ENCODE measurements around the gene SLC35D3. TPM values are rescaled to one million over a fixed set of nuclear protein-coding genes. Genes with fewer than 3 reads are reported as not detected.

Gene SLC35D3
- total and polyA plus RNA-seq, 2 experiments from 2014 or later, result 2.4 to 3.8 TPM

DNA sequence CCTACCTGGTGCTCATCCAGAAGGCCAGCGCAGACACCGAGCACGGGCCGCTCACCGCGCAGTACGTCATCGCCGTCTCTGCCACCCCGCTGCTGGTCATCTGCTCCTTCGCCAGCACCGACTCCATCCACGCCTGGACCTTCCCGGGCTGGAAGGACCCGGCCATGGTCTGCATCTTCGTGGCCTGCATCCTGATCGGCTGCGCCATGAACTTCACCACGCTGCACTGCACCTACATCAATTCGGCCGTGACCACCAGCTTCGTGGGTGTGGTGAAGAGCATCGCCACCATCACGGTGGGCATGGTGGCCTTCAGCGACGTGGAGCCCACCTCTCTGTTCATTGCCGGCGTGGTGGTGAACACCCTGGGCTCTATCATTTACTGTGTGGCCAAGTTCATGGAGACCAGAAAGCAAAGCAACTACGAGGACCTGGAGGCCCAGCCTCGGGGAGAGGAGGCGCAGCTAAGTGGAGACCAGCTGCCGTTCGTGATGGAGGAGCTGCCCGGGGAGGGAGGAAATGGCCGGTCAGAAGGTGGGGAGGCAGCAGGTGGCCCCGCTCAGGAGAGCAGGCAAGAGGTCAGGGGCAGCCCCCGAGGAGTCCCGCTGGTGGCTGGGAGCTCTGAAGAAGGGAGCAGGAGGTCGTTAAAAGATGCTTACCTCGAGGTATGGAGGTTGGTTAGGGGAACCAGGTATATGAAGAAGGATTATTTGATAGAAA is 2.0 kb downstream of the SLC35D3 start:
- Histone ChIP-seq H3K36me3 (no peaks in the 10 kb centered on the region), H3K9me3 (ENCODE audit: low read depth) (no peaks in the 10 kb centered on the region), H3K27ac (no peak overlapping the region), H3K4me1 (ENCODE audit: low read depth) (no peaks in the 10 kb centered on the region), H3K4me3 (no peak overlapping the region), H3K27me3 (peaks cover 71% of the 10 kb centered on the region)
- no peak for DNase-seq (ENCODE audit: low read depth in 1 of 2, low spot score in 1 of 2)
- TF ChIP-seq, protein P1, sequence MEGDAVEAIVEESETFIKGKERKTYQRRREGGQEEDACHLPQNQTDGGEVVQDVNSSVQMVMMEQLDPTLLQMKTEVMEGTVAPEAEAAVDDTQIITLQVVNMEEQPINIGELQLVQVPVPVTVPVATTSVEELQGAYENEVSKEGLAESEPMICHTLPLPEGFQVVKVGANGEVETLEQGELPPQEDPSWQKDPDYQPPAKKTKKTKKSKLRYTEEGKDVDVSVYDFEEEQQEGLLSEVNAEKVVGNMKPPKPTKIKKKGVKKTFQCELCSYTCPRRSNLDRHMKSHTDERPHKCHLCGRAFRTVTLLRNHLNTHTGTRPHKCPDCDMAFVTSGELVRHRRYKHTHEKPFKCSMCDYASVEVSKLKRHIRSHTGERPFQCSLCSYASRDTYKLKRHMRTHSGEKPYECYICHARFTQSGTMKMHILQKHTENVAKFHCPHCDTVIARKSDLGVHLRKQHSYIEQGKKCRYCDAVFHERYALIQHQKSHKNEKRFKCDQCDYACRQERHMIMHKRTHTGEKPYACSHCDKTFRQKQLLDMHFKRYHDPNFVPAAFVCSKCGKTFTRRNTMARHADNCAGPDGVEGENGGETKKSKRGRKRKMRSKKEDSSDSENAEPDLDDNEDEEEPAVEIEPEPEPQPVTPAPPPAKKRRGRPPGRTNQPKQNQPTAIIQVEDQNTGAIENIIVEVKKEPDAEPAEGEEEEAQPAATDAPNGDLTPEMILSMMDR (IDR thresholded peaks at IDR 0.05; ENCODE audit: low read depth, low read length), result no peak

- TF ChIP-seq, protein P1 (IDR thresholded peaks at IDR 0.05; ENCODE audit: low read depth, low read length), result no peak
- DNase-seq (ENCODE audit: low read depth in 1 of 2, low spot score in 1 of 2), result no peak
- peaks cover 49% of the 10 kb centered on the region for H3K27me3 ChIP-seq
These were observed 4.3 kb downstream of the SLC35D3 start for GRCh38 chr6:136926383-136926782.

GRCh38 chr6:136927292-136927691 is 5.2 kb downstream of the SLC35D3 start:
- H3K27me3 ChIP-seq, result peaks cover 40% of the 10 kb centered on the region
- no peaks in the 10 kb centered on the region for H3K4me1 ChIP-seq (ENCODE audit: low read depth)
- no peaks in the 10 kb centered on the region for H3K36me3 ChIP-seq
- TF ChIP-seq, protein P1 (IDR thresholded peaks at IDR 0.05; ENCODE audit: low read depth, low read length), result peak; percentile 34
- H3K9me3 ChIP-seq (ENCODE audit: low read depth), result no peaks in the 10 kb centered on the region
- no peak overlapping the region for H3K27ac ChIP-seq
- DNase-seq (ENCODE audit: low read depth in 1 of 2, low spot score in 1 of 2), result peak in 1 of 2 donors; percentile 25
- no peak overlapping the region for H3K4me3 ChIP-seq

More at GRCh38 chr6:136926383-136926782, 4.3 kb downstream of the SLC35D3 start:
- Histone ChIP-seq H3K27ac (no peak overlapping the region), H3K36me3 (no peaks in the 10 kb centered on the region), H3K4me1 (ENCODE audit: low read depth) (no peaks in the 10 kb centered on the region), H3K9me3 (ENCODE audit: low read depth) (no peaks in the 10 kb centered on the region), H3K4me3 (no peak overlapping the region)

GRCh38 chr6:136930528-136930927 is 8.4 kb downstream of the SLC35D3 start:
- H3K4me1 ChIP-seq (ENCODE audit: low read depth), result no peaks in the 10 kb centered on the region
- TF ChIP-seq, protein P1 (IDR thresholded peaks at IDR 0.05; ENCODE audit: low read depth, low read length), result no peak
- H3K27me3 ChIP-seq, result peaks cover 7% of the 10 kb centered on the region
- DNase-seq (ENCODE audit: low read depth in 1 of 2, low spot score in 1 of 2), result no peak
- H3K36me3 ChIP-seq, result no peaks in the 10 kb centered on the region
- H3K4me3 ChIP-seq, result no peak overlapping the region
- H3K27ac ChIP-seq, result no peak overlapping the region
- H3K9me3 ChIP-seq (ENCODE audit: low read depth), result no peaks in the 10 kb centered on the region

- H3K4me3 ChIP-seq, result no peak overlapping the region
- TF ChIP-seq, protein P1 (IDR thresholded peaks at IDR 0.05; ENCODE audit: low read depth, low read length), result no peak
- no peaks in the 10 kb centered on the region for H3K36me3 ChIP-seq
- no peaks in the 10 kb centered on the region for H3K4me1 ChIP-seq (ENCODE audit: low read depth)
- no peaks in the 10 kb centered on the region for H3K9me3 ChIP-seq (ENCODE audit: low read depth)
- no peak overlapping the region for H3K27ac ChIP-seq
- no peak for DNase-seq (ENCODE audit: low read depth in 1 of 2, low spot score in 1 of 2)
- H3K27me3 ChIP-seq, result no peaks in the 10 kb centered on the region
These were observed 10.5 kb downstream of the SLC35D3 start for GRCh38 chr6:136932599-136932998.

All from cardiac muscle cell (in vitro differentiated cells and primary cell).